AG04449 (cell line): ENCODE results near the gene JOSD2.

Experiments used
- CTCF ChIA-PET: fragments of 350-600 bp; formaldehyde crosslinking; extraction: SDS; loops from one replicate; lab custom pipeline; 2021; ENCODE audit warnings: antibody characterized with exemption; lab: Yijun Ruan, JAX
- POLR2A ChIA-PET: fragments of 400-600, 350-600 bp; formaldehyde crosslinking; extraction: SDS; loops from one replicate; lab custom pipeline; 2020; ENCODE audit warnings: antibody characterized with exemption, inconsistent platforms; lab: Yijun Ruan, JAX
- DNase-seq: peaks from one replicate; pipeline ENCODE4 v3.0.0-alpha.2; 2010; ENCODE audit warnings: low read depth, low spot score
- H3K4me3 ChIP-seq: 2 replicates; pipeline ENCODE4 v1.5.1; 2011; ENCODE audit warnings: low read depth, mild to moderate bottlenecking, control low read depth, low read length
- CTCF ChIP-seq: IDR thresholded peaks from one replicate; pipeline ENCODE4 v1.5.1; 2011; ENCODE audit warnings: mild to moderate bottlenecking, moderate library complexity, low read length, control low read depth, inconsistent platforms; ENCODE audit not compliant: insufficient read depth; ENCODE audit errors: missing control alignments

JOSD2 gene

DNA sequence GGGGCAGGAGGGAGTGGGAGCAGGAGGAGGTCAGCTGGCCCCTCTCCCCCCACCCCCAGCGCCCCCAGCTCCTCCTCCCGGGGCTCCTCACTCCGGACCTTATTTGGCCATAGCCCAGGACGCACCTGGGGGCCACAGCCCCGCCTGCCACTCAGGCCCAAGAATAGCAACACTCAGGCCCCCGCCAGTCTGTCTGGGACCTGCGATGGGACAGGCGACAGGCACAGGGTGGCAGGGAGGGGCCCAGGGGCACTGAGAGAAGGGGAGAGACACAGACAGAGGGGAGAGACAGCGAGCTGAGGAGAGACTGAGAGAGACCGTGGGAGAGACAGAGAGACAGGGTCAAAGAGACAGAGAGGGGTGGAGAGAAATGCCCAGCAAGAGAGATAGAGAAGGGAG is 10.2 kb downstream of the JOSD2 start:
- TF ChIP-seq CTCF: no peak
- DNase-seq: no peak
- ChIA-PET POLR2A (interaction anchor here (1.2 kb wide), 1 partner anchor 10 kb away, joined by 4 read pairs; the partner anchor contains the start of gene JOSD2), CTCF (no interaction called here)
- H3K4me3 ChIP-seq: no peak overlapping the region

GRCh38 chr19:50500060-50500752 is 10.8 kb downstream of the JOSD2 start:
- ChIA-PET CTCF (no interaction called here), POLR2A (no interaction called here)
- DNase-seq: no peak
- TF ChIP-seq CTCF: peak; percentile 37
- H3K4me3 ChIP-seq: no peak overlapping the region

- CTCF ChIA-PET: no interaction called here
- no peak for DNase-seq
- POLR2A ChIA-PET: no interaction called here
- H3K4me3 ChIP-seq: no peak overlapping the region
- TF ChIP-seq CTCF: no peak
These were observed 12.6 kb downstream of the JOSD2 start for GRCh38 chr19:50498219-50499056.

DNA sequence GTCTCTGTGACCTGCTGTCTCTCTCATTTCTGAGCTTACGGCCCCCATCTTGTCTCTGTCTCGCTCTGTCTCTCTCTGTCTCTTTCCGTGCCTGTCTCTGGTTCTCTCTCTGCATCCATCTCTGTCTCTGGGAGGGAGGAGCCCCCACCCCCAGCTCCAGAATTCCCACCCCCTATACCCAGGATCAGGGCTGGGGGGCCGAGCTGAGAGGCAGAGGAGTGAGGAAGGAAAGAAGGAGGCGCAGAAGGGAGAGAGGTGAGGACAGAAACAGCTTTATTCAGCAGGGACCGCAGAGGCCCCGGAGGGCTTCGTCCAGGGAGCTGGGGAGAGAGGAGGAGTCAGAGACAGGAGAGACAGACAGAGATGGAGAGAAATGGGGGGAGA is 14.0 kb downstream of the JOSD2 start:
- H3K4me3 ChIP-seq: no peak overlapping the region
- DNase-seq: no peak
- no peak for TF ChIP-seq CTCF
- ChIA-PET CTCF (interaction anchor here (1.1 kb wide), 1 partner anchor 34 kb away, joined by 3 read pairs; no protein-coding TSS in a partner anchor), POLR2A (no interaction called here)

- ChIA-PET CTCF (interaction anchor here (1.1 kb wide), 1 partner anchor 34 kb away, joined by 3 read pairs; no protein-coding TSS in a partner anchor), POLR2A (no interaction called here)
- DNase-seq: no peak
- TF ChIP-seq CTCF: no peak
- H3K4me3 ChIP-seq: no peak overlapping the region
These were observed 14.6 kb downstream of the JOSD2 start for GRCh38 chr19:50496189-50497021.
